ENCODE data around the gene LORICRIN. TPM values are rescaled to one million over a fixed set of nuclear protein-coding genes. Genes with fewer than 3 reads are reported as not detected.

LORICRIN gene
- total and polyA plus RNA-seq, 7 donors = 0.06 TPM; not detected in 6

DNA sequence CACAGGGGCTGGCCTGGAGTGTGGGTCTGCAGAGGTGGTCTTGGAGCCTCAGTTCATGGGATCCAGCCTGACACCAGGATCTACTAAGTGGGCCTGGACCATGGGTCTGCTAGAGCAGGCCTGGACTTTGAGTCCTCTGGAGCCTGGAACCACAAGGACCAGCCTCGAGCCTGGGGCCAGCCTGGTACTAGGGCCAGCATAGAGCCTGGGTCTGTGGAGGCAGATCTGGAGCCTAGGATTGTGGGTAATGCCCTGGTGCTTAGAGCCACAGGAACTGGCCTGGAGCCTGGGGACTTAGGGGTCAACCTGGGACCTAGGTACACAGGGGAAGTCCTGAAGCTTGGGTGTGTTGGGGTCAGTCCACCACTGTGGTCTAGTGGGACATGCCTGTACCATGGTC lies 12.7 kb downstream of the LORICRIN start:
- TF ChIP-seq, protein P1, sequence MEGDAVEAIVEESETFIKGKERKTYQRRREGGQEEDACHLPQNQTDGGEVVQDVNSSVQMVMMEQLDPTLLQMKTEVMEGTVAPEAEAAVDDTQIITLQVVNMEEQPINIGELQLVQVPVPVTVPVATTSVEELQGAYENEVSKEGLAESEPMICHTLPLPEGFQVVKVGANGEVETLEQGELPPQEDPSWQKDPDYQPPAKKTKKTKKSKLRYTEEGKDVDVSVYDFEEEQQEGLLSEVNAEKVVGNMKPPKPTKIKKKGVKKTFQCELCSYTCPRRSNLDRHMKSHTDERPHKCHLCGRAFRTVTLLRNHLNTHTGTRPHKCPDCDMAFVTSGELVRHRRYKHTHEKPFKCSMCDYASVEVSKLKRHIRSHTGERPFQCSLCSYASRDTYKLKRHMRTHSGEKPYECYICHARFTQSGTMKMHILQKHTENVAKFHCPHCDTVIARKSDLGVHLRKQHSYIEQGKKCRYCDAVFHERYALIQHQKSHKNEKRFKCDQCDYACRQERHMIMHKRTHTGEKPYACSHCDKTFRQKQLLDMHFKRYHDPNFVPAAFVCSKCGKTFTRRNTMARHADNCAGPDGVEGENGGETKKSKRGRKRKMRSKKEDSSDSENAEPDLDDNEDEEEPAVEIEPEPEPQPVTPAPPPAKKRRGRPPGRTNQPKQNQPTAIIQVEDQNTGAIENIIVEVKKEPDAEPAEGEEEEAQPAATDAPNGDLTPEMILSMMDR (IDR thresholded peaks at IDR 0.05) = no peak
- no peak for TF ChIP-seq EP300 (IDR thresholded peaks at IDR 0.05)
- TF ChIP-seq POLR2AphosphoS5 (IDR thresholded peaks at IDR 0.05) = no peak
- no peak for TF ChIP-seq POLR2A (IDR thresholded peaks at IDR 0.05)
- intact Hi-C loops (cut with DNase I) = no loop called here
- Histone ChIP-seq H3K36me3 (no peaks in the 10 kb centered on the region), H3K27ac (no peak overlapping the region), H3K4me3 (no peak overlapping the region), H3K9me3 (no peaks in the 10 kb centered on the region), H3K27me3 (peaks cover 0 to 25% (median 0%) of the 10 kb centered on the region in 3 donors), H3K4me1 (no peaks in the 10 kb centered on the region)
- 87 to 90% methylated on average over 1 of the region's 1 CpG for WGBS, 2 donors
- no peak for DNase-seq

- DNase-seq = no peak
- Histone ChIP-seq H3K4me3 (no peak overlapping the region), H3K9me3 (no peaks in the 10 kb centered on the region), H3K4me1 (no peaks in the 10 kb centered on the region), H3K27me3 (peaks cover 0 to 3% (median 0%) of the 10 kb centered on the region in 3 donors), H3K27ac (no peak overlapping the region), H3K36me3 (no peaks in the 10 kb centered on the region)
- 7 to 9% methylated on average over 2 of the region's 2 CpGs for WGBS, 2 donors
- no peak for TF ChIP-seq EP300 (IDR thresholded peaks at IDR 0.05)
- TF ChIP-seq, protein P1 (IDR thresholded peaks at IDR 0.05) = peak in 1 of 4 experiments; percentile 33
- TF ChIP-seq POLR2AphosphoS5 (IDR thresholded peaks at IDR 0.05) = no peak
- no peak for TF ChIP-seq POLR2A (IDR thresholded peaks at IDR 0.05)
- intact Hi-C loops (cut with DNase I) = no loop called here
Measured at GRCh38 chr1:153277852-153278251, 18.4 kb downstream of the LORICRIN start.

GRCh38 chr1:153288634-153289275 lies 29.3 kb downstream of the LORICRIN start:
- H3K27ac ChIP-seq = no peak overlapping the region
- DNase-seq = no peak
- H3K27me3 ChIP-seq = peaks cover 0 to 7% (median 0%) of the 10 kb centered on the region in 3 donors
- 67 to 69% methylated on average over 11 of the region's 11 CpGs for WGBS, 2 donors
- no peaks in the 10 kb centered on the region for H3K4me1 ChIP-seq
- no peaks in the 10 kb centered on the region for H3K9me3 ChIP-seq
- TF ChIP-seq EP300 (IDR thresholded peaks at IDR 0.05) (no peak), POLR2A (IDR thresholded peaks at IDR 0.05) (no peak), POLR2AphosphoS5 (IDR thresholded peaks at IDR 0.05) (no peak)
- TF ChIP-seq, protein P1 (IDR thresholded peaks at IDR 0.05) = no peak
- no peaks in the 10 kb centered on the region for H3K36me3 ChIP-seq
- intact Hi-C loops (cut with DNase I) = no loop called here
- H3K4me3 ChIP-seq = no peak overlapping the region

GRCh38 chr1:153291514-153291913 lies 32.0 kb downstream of the LORICRIN start:
- H3K27ac ChIP-seq = no peak overlapping the region
- DNase-seq = no peak
- peaks cover 0 to 7% (median 0%) of the 10 kb centered on the region in 3 donors for H3K27me3 ChIP-seq
- no peaks in the 10 kb centered on the region for H3K9me3 ChIP-seq
- 84 to 87% methylated on average over 5 of the region's 5 CpGs for WGBS, 2 donors
- intact Hi-C loops (cut with DNase I) = no loop called here
- TF ChIP-seq, protein P1 (IDR thresholded peaks at IDR 0.05) = no peak
- TF ChIP-seq EP300 (IDR thresholded peaks at IDR 0.05) = no peak
- H3K36me3 ChIP-seq = no peaks in the 10 kb centered on the region
- H3K4me1 ChIP-seq = no peaks in the 10 kb centered on the region
- no peak overlapping the region for H3K4me3 ChIP-seq

GRCh38 chr1:153292185-153292584 lies 32.7 kb downstream of the LORICRIN start:
- H3K4me3 ChIP-seq = no peak overlapping the region
- H3K27ac ChIP-seq = no peak overlapping the region
- 26 to 66% methylated on average over 8 of the region's 8 CpGs for WGBS, 2 donors
- no peak for TF ChIP-seq POLR2A (IDR thresholded peaks at IDR 0.05)
- TF ChIP-seq, protein P1 (IDR thresholded peaks at IDR 0.05) = no peak
- TF ChIP-seq EP300 (IDR thresholded peaks at IDR 0.05) = no peak
- TF ChIP-seq POLR2AphosphoS5 (IDR thresholded peaks at IDR 0.05) = no peak
- DNase-seq = no peak
- intact Hi-C loops (cut with DNase I) = no loop called here
- H3K27me3 ChIP-seq = peaks cover 0 to 7% (median 0%) of the 10 kb centered on the region in 3 donors
- no peaks in the 10 kb centered on the region for H3K36me3 ChIP-seq
- no peaks in the 10 kb centered on the region for H3K4me1 ChIP-seq
- no peaks in the 10 kb centered on the region for H3K9me3 ChIP-seq
